HG02571 (cell line): Measurements from ENCODE around the gene PPFIA1.

Experiments
- ATAC-seq: cut with Tn5 transposase; IDR thresholded peaks from one replicate; pipeline ENCODE4 v1.9.1; 2021; ENCODE audit warnings: mild to moderate bottlenecking, moderate library complexity; ENCODE audit not compliant: unreplicated experiment

Gene PPFIA1

GRCh38 chr11:70428701-70429427 is 158.4 kb downstream of the PPFIA1 start:
- no peak for ATAC-seq

GRCh38 chr11:70429428-70429705 is 158.9 kb downstream of the PPFIA1 start:
- ATAC-seq, result no peak

DNA sequence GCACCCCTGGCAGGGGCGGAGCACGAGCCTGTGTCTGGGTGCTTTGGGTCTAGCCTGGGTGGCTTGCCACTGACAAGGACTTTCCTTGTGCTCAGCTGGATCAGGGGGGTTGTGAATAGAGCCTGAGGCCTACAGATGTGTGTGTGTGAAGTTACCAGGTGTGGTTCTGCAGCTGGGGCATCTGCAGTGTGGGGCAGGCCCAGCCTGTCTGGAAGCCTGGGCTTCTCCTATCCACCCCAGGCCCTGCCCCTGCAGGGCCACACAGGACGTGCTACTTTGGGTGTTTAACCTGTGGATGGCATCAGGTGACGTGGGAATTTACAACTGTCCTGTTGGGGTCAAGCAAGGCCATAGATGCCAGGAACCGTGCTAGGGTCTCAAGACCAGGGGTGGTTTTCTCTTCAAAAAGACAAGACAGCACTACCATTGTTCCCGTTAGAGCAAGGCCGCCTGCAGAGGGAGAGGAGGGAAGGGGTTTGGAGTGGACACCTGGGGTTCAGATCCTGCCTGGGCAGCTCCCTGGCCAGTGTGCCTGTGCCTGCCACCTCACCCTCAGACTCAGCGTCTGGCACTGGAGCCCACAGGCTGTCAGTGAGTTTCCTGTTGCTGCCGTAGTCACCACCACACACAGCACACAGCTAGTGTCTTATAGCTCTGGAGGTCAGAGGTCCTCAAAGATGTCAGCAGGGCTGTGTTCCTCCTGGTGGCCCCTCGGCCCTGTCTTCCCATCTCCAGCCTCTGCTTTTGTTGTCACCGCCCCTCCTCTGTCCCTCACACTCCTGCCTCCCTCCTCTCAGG is 159.4 kb downstream of the PPFIA1 start:
- ATAC-seq, result no peak

- ATAC-seq, result no peak
These were observed 160.4 kb downstream of the PPFIA1 start for GRCh38 chr11:70430671-70431574.

GRCh38 chr11:70431611-70432010 is 161.1 kb downstream of the PPFIA1 start:
- ATAC-seq, result no peak

DNA sequence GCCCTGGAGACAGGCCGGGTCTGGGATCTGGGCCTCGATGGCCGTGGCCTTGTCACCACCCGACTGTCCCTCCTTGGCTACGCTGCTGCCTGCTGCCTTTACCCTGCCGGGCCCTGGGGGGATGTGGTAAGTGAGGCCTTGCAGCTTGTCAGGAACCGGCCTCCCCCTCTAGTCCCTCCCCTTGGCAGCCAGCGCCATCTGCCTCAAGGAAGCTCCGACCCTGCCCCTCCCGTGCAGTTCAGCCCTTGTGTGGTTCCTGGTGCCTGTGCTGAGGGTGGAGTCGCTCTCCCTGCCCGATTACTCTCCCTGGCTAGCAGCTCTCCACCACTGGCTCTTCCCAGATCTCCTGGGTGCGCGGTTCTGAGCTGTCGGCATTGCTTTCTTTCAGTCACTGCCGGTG is 161.6 kb downstream of the PPFIA1 start:
- ATAC-seq, result no peak

DNA sequence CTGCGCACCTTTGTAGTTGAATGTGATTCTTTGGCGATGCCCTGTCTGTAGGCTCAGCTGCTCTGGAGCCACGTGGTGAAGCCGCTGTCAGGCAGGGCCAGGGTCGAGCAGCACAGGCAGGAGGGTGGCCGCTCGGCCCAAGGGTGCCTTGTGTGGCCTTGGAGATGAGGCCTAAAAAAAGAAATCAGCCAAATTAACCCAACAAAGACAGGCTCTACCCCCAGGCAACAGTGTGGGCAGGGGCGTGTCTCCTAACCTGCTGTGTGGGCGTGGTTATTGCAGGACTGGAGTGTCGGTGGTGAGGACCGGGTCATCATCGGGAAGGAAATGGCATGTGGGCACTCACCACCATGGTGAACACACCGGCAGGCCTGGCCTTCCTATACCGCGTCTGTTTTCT is 162.1 kb downstream of the PPFIA1 start:
- no peak for ATAC-seq

GRCh38 chr11:70433038-70433437 is 162.5 kb downstream of the PPFIA1 start:
- no peak for ATAC-seq

- ATAC-seq, result no peak
These were observed 163.0 kb downstream of the PPFIA1 start for GRCh38 chr11:70433526-70433925.
